ENCODE measurements around the gene CFAP73.

DNA sequence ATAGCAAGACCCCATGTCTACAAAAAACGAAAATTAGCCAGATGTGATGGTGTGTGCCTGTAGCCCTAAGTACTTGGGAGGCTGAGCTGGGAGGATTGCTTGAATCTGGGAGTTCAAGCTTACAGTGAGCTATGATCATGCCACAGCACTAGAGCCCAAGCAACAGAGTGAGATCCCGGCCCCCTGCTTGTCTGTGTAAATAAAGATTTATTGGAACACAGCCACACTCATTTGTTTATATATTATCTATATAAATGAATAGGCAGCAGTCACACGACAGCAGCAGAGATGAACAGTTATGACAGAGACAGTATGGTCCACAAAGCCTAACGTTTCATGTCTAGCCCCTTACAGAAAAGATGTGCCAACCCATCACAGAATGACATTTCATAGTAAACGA lies 20.9 kb downstream of the CFAP73 start:
- TF ChIP-seq CTCF (conservative IDR thresholded peaks at IDR 0.05) (no peak), ZFX (IDR thresholded peaks at IDR 0.05) (no peak)
